ENCODE measurements around the gene BSN. TPM values are rescaled to one million over a fixed set of nuclear protein-coding genes. Genes with fewer than 3 reads are reported as not detected.
"Not testable (repeated sequence)": the region's sequence is repeated elsewhere in the genome, so short reads cannot be mapped to it uniquely, and the experiment has no call there.

Gene BSN
- total RNA-seq, 1 experiment from 2014 or later, result 0.37 TPM

DNA sequence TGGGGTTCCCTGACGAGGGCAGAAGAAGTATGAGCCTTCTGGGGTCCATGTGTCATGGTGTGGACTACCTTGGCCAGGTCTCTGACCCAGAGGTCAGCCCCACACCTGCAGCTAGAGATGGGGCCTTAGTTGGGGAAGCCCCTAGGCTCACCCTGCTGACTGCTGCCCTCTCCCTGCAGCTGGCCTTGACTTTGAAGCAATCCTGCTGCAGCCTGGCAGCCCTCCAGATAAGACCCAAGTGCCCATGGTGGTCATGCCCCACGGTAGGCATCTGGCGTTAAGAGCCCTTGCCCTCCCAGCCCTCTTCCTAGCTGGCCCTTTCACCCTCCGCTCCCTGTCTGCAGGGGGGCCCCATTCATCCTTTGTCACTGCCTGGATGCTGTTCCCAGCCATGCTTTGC is 127.3 kb downstream of the BSN start:
- Histone ChIP-seq H4K20me1 (ENCODE audit: insufficient read depth, low read depth, low read length) (peaks cover 3% of the 10 kb centered on the region; the same call in 1 of the 2 replicates), H3K4me2 (ENCODE audit: low read depth, low read length, poor library complexity, severe bottlenecking) (no peak overlapping the region), H3K27me3 (ENCODE audit: low read length) (no peaks in the 10 kb centered on the region), H3K36me3 (ENCODE audit: insufficient read depth, low read length) (peaks cover 11% of the 10 kb centered on the region), H3K4me1 (ENCODE audit: low read length) (no peaks in the 10 kb centered on the region), H3K79me2 (ENCODE audit: low read length) (0 out of 2 replicates have a peak, but pooled peaks cover 3% of the 10 kb centered on the region), H3K27ac (ENCODE audit: low read length) (no peak overlapping the region), H2AFZ (ENCODE audit: low read length) (no peak overlapping the region), H3K9ac (ENCODE audit: low read length) (no peak overlapping the region), H3K9me3 (ENCODE audit: low read length) (no peaks in the 10 kb centered on the region), H3K4me3 (ENCODE audit: low read length) (no peak overlapping the region), H3K9me2 (replicated peaks; ENCODE audit: insufficient read depth, low read length) (no peaks in the 10 kb centered on the region)
- no peak for DNase-seq

DNA sequence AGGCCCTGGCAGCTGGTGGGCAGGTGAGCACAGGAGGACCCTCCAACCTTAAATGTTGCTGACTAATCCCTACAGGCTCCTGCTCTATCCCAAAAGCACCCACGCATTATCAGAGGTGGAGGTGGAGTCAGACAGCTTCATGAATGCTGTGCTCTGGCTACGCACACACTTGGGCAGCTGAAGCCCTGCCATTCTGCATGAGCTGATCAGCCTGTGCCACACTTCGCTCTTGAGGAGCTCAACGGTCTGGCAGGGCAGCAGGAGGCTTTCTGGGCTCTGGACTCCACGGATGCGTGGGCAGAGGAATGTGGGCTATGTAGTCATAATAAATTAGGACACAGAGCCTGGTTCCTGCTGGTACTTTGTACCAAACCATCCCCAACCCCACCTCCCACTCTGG is 128.9 kb downstream of the BSN start:
- Histone ChIP-seq H3K36me3 (ENCODE audit: insufficient read depth, low read length) (peaks cover under 1% of the 10 kb centered on the region), H3K9me3 (ENCODE audit: low read length) (no peaks in the 10 kb centered on the region), H3K4me2 (ENCODE audit: low read depth, low read length, poor library complexity, severe bottlenecking) (no peak overlapping the region), H2AFZ (ENCODE audit: low read length) (no peak overlapping the region), H3K27ac (ENCODE audit: low read length) (no peak overlapping the region), H4K20me1 (ENCODE audit: insufficient read depth, low read depth, low read length) (no peaks in the 10 kb centered on the region), H3K4me3 (ENCODE audit: low read length) (no peak overlapping the region), H3K27me3 (ENCODE audit: low read length) (no peaks in the 10 kb centered on the region), H3K4me1 (ENCODE audit: low read length) (peaks cover under 1% of the 10 kb centered on the region; the same call in 1 of the 2 replicates), H3K9ac (ENCODE audit: low read length) (no peak overlapping the region), H3K9me2 (replicated peaks; ENCODE audit: insufficient read depth, low read length) (no peaks in the 10 kb centered on the region), H3K79me2 (ENCODE audit: low read length) (no peaks in the 10 kb centered on the region)
- no peak for DNase-seq

DNA sequence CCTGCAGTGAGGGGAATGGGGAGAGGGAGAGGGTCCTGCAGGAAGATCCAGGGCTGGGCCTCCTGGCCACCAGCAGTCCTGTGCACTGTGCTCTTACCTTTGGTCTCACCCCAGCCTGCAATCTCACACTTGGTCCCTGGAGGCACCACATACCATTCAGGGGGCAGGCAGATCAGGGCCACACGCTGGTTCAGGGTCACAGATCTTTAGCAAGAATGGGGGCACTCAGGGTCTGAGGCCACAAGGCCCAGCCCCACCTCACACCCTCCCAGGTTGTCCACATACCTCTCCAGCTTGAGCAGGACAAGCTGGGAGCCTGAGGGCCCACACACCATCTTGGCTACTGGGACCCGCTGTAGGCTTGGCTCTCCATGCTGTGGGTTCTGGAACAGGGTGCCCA is 130.2 kb downstream of the BSN start:
- H3K79me2 ChIP-seq (ENCODE audit: low read length); H2AFZ ChIP-seq (ENCODE audit: low read length); H3K36me3 ChIP-seq (ENCODE audit: insufficient read depth, low read length); H3K4me1 ChIP-seq (ENCODE audit: low read length); H3K9ac ChIP-seq (ENCODE audit: low read length); H3K27ac ChIP-seq (ENCODE audit: low read length); H3K4me2 ChIP-seq (ENCODE audit: low read depth, low read length, poor library complexity, severe bottlenecking); H3K4me3 ChIP-seq (ENCODE audit: low read length); H4K20me1 ChIP-seq (ENCODE audit: insufficient read depth, low read depth, low read length); H3K27me3 ChIP-seq (ENCODE audit: low read length); H3K9me3 ChIP-seq (ENCODE audit: low read length); H3K9me2 ChIP-seq (replicated peaks; ENCODE audit: insufficient read depth, low read length); DNase-seq: not testable (repeated sequence)

DNA sequence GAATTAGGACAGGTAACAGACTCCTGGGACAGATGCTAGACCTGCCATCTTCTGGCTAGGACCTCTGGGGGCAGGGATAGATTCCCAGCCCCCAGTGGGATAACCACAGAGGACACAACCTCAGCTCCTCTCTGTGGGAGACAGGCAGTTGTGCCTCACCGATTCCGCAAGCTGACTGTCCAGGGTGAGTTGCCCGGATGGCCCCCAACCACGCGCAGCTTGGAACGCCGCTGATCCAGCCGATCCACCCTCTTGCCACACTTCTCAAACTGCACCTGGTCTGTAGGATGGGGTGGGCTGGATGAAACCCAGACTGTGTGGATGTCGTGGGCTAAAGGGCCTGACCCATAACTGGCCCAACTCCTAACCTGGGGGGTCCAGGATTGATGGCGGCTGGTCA is 130.8 kb downstream of the BSN start:
- not testable (repeated sequence) for H3K4me3 ChIP-seq (ENCODE audit: low read length); H3K4me2 ChIP-seq (ENCODE audit: low read depth, low read length, poor library complexity, severe bottlenecking); H3K79me2 ChIP-seq (ENCODE audit: low read length); H3K27me3 ChIP-seq (ENCODE audit: low read length); DNase-seq; H3K9me3 ChIP-seq (ENCODE audit: low read length); H2AFZ ChIP-seq (ENCODE audit: low read length); H3K27ac ChIP-seq (ENCODE audit: low read length); H3K4me1 ChIP-seq (ENCODE audit: low read length); H3K9ac ChIP-seq (ENCODE audit: low read length); H4K20me1 ChIP-seq (ENCODE audit: insufficient read depth, low read depth, low read length); H3K36me3 ChIP-seq (ENCODE audit: insufficient read depth, low read length); H3K9me2 ChIP-seq (replicated peaks; ENCODE audit: insufficient read depth, low read length)

DNA sequence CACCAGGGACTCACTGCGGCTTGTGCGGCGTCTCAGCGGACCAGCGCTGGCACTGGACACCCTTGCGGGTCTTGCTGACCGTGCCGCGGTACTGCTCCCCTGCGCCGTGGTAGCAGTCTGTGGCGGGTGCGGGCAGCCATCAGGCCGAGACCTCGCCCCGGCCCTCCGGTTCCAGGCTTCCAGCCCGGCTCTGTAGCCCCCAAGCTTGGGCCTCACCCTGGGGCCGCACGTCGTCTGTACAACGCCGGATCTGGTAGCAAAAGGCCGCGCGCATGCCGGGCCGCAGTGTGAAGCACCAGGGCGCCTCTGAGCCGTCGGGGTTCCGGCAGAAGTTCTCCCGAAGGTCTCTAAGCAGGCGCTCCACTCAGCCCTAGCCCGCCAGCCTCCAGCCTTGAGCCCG is 131.6 kb downstream of the BSN start:
- peaks cover 16% of the 10 kb centered on the region for H3K4me1 ChIP-seq (ENCODE audit: low read length)
- H3K79me2 ChIP-seq (ENCODE audit: low read length), result peaks cover 14% of the 10 kb centered on the region
- not testable (repeated sequence) for H3K9ac ChIP-seq (ENCODE audit: low read length); H3K27me3 ChIP-seq (ENCODE audit: low read length); DNase-seq; H3K9me2 ChIP-seq (replicated peaks; ENCODE audit: insufficient read depth, low read length); H3K4me3 ChIP-seq (ENCODE audit: low read length); H3K9me3 ChIP-seq (ENCODE audit: low read length); H3K36me3 ChIP-seq (ENCODE audit: insufficient read depth, low read length); H4K20me1 ChIP-seq (ENCODE audit: insufficient read depth, low read depth, low read length); H3K4me2 ChIP-seq (ENCODE audit: low read depth, low read length, poor library complexity, severe bottlenecking); H2AFZ ChIP-seq (ENCODE audit: low read length); H3K27ac ChIP-seq (ENCODE audit: low read length)

DNA sequence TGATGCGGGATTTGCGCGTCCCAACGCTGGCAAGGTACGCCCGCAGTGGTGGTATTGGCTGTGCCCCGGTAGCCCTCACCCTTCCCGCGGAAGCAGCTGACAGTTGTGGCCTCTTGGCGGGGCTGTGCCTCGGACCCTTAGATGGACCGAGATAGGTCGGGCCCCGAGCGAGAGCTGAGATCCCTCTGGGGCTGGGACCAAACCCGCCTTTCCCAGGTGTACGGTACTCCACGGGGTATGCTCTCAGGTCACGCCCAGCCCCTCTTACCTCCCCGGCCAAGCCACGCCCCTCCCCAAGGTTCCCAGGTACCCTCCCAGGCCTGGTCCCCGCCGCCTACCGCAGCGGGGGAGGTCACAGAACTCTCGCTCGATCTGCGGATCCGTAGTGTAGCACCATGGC is 132.1 kb downstream of the BSN start:
- H3K4me2 ChIP-seq (ENCODE audit: low read depth, low read length, poor library complexity, severe bottlenecking); DNase-seq: not testable (repeated sequence)

DNA sequence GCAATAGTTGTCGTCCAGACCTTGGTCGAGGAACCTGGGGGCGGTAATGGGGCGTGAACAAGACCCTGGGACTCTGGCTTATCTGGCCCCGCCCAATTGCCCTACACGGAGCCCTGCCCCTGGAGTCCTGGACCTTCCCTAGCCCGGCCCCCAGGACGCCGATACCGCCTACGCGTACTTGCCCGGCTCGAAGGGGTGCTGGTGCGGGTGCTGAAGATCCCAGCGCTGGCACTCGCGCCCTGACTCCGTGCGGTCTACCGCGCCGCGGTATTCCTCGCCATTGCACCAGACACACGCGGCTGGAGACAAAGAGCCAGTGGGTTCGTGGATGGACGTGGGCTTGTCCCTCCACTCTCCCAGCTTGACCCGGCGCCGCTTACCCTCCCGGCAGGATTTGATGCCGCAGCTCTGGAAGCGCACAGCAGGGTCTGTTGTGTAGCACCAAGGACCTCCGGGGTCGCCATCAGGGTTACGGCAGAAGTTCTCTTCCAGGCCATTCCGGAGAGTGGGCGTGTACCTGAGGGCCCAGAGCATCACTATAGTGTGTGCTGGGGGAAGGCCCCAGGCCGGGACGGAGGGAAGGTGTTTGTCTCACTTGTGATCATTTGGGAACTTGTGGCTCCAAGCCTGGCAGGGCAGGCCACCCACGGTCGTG is 132.6 kb downstream of the BSN start:
- not testable (repeated sequence) for H2AFZ ChIP-seq (ENCODE audit: low read length); DNase-seq; H3K4me3 ChIP-seq (ENCODE audit: low read length); H4K20me1 ChIP-seq (ENCODE audit: insufficient read depth, low read depth, low read length); H3K9me2 ChIP-seq (replicated peaks; ENCODE audit: insufficient read depth, low read length); H3K4me2 ChIP-seq (ENCODE audit: low read depth, low read length, poor library complexity, severe bottlenecking); H3K27me3 ChIP-seq (ENCODE audit: low read length); H3K9ac ChIP-seq (ENCODE audit: low read length); H3K36me3 ChIP-seq (ENCODE audit: insufficient read depth, low read length); H3K9me3 ChIP-seq (ENCODE audit: low read length); H3K27ac ChIP-seq (ENCODE audit: low read length)
- peaks cover 23% of the 10 kb centered on the region for H3K79me2 ChIP-seq (ENCODE audit: low read length)
- peaks cover 21% of the 10 kb centered on the region for H3K4me1 ChIP-seq (ENCODE audit: low read length)

More for the DNA sequence above, 132.1 kb downstream of the BSN start:
- H3K9ac ChIP-seq (ENCODE audit: low read length); H2AFZ ChIP-seq (ENCODE audit: low read length); H3K27me3 ChIP-seq (ENCODE audit: low read length); H3K36me3 ChIP-seq (ENCODE audit: insufficient read depth, low read length); H3K27ac ChIP-seq (ENCODE audit: low read length); H3K9me2 ChIP-seq (replicated peaks; ENCODE audit: insufficient read depth, low read length); H4K20me1 ChIP-seq (ENCODE audit: insufficient read depth, low read depth, low read length); H3K9me3 ChIP-seq (ENCODE audit: low read length); H3K4me3 ChIP-seq (ENCODE audit: low read length): not testable (repeated sequence)
- Histone ChIP-seq H3K79me2 (ENCODE audit: low read length) (peaks cover 19% of the 10 kb centered on the region), H3K4me1 (ENCODE audit: low read length) (peaks cover 21% of the 10 kb centered on the region)

DNA sequence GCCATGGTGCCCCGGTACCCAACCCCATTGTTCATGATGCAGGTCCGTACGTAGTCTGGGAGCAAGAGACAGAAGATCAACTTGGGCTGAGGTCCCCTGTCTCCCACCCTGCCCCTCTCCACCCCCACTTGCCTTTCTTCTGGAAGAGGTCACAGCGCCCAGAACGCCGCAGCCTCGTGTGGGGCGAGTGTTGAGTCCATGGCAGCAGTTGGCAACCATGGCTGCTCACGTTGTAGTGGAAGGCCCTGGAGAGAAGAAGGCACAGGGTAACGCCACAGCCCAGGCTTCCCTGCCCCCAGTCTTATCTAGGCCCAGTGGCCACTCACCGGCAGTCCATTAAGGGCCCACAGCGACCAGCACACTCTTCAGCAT is 133.1 kb downstream of the BSN start:
- H3K79me2 ChIP-seq (ENCODE audit: low read length), result peaks cover 26% of the 10 kb centered on the region
- H3K4me2 ChIP-seq (ENCODE audit: low read depth, low read length, poor library complexity, severe bottlenecking); H3K9ac ChIP-seq (ENCODE audit: low read length): not testable (repeated sequence)

More for the DNA sequence above, 133.1 kb downstream of the BSN start:
- not testable (repeated sequence) for H3K9me3 ChIP-seq (ENCODE audit: low read length); H3K9me2 ChIP-seq (replicated peaks; ENCODE audit: insufficient read depth, low read length); H4K20me1 ChIP-seq (ENCODE audit: insufficient read depth, low read depth, low read length); H3K36me3 ChIP-seq (ENCODE audit: insufficient read depth, low read length); H3K27me3 ChIP-seq (ENCODE audit: low read length); H2AFZ ChIP-seq (ENCODE audit: low read length); DNase-seq; H3K27ac ChIP-seq (ENCODE audit: low read length); H3K4me3 ChIP-seq (ENCODE audit: low read length)
- H3K4me1 ChIP-seq (ENCODE audit: low read length), result peaks cover 21% of the 10 kb centered on the region

Measured in Karpas-422 (cell line).